ENCODE data around the gene TBC1D5. TPM values are rescaled to one million over a fixed set of nuclear protein-coding genes. Genes with fewer than 3 reads are reported as not detected.

The TBC1D5 gene
- total RNA-seq, 2 experiments from 2014 or later: 54.4 to 57.2 TPM

GRCh38 chr3:17221529-17221928 is 520.9 kb downstream of the TBC1D5 start:
- no peak overlapping the region for H3K27ac Mint-ChIP-seq
- no peaks in the 10 kb centered on the region for H3K4me1 Mint-ChIP-seq (ENCODE audit: low read depth)
- peaks cover 2% of the 10 kb centered on the region for H3K9me3 Mint-ChIP-seq
- peaks cover 22% of the 10 kb centered on the region for H3K36me3 Mint-ChIP-seq (ENCODE audit: low read depth)
- no peaks in the 10 kb centered on the region for H3K27me3 Mint-ChIP-seq (ENCODE audit: low read depth)
- intact Hi-C loops (cut with micrococcal nuclease): no loop called here
- no peak for DNase-seq
- CTCF ChIA-PET: no interaction called here
- H3K4me3 Mint-ChIP-seq: no peak overlapping the region

- Mint-ChIP-seq H3K9me3 (peaks cover 2% of the 10 kb centered on the region), H3K4me3 (no peak overlapping the region), H3K4me1 (ENCODE audit: low read depth) (no peaks in the 10 kb centered on the region), H3K27me3 (ENCODE audit: low read depth) (no peaks in the 10 kb centered on the region), H3K27ac (no peak overlapping the region), H3K36me3 (ENCODE audit: low read depth) (peaks cover 22% of the 10 kb centered on the region)
- CTCF ChIA-PET: no interaction called here
- intact Hi-C loops (cut with micrococcal nuclease): no loop called here
- DNase-seq: no peak
Measured at GRCh38 chr3:17219593-17219992, 522.8 kb downstream of the TBC1D5 start.

DNA sequence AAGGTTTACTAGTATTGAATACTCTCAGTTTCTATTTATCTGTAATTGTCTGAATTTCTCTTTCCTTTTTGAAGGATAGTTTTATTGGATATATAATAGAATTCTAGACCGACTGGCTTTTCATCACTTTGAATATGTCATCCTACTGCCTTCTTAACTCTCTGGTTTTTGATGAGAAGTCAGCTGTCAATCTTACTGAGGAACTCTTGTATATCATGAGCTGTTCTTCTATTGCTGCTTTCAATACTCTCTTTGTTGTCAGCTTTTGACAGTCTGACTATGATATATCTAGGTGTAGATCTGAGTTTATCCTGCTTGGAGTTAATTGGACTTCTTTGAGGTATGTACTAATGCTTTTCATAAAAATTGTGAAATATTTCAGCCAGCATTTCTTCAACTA is 523.8 kb downstream of the TBC1D5 start:
- CTCF ChIA-PET: interaction anchor here (0.8 kb wide), 1 partner anchor 15 kb away, joined by 3 read pairs; no protein-coding TSS in a partner anchor
- peaks cover 2% of the 10 kb centered on the region for H3K9me3 Mint-ChIP-seq

GRCh38 chr3:17217588-17217987 is 524.8 kb downstream of the TBC1D5 start:
- H3K36me3 Mint-ChIP-seq (ENCODE audit: low read depth): peaks cover 22% of the 10 kb centered on the region
- H3K27me3 Mint-ChIP-seq (ENCODE audit: low read depth): no peaks in the 10 kb centered on the region
- no peaks in the 10 kb centered on the region for H3K4me1 Mint-ChIP-seq (ENCODE audit: low read depth)
- intact Hi-C loops (cut with micrococcal nuclease): no loop called here
- H3K27ac Mint-ChIP-seq: no peak overlapping the region
- CTCF ChIA-PET: interaction anchor here (0.8 kb wide), 1 partner anchor 16 kb away, joined by 3 read pairs; no protein-coding TSS in a partner anchor
- no peak overlapping the region for H3K4me3 Mint-ChIP-seq
- peaks cover 2% of the 10 kb centered on the region for H3K9me3 Mint-ChIP-seq
- DNase-seq: no peak

More for the DNA sequence above, 523.8 kb downstream of the TBC1D5 start:
- Mint-ChIP-seq H3K36me3 (ENCODE audit: low read depth) (peaks cover 22% of the 10 kb centered on the region), H3K4me1 (ENCODE audit: low read depth) (no peaks in the 10 kb centered on the region), H3K27me3 (ENCODE audit: low read depth) (no peaks in the 10 kb centered on the region), H3K27ac (no peak overlapping the region), H3K4me3 (no peak overlapping the region)
- intact Hi-C loops (cut with micrococcal nuclease): no loop called here
- no peak for DNase-seq

GRCh38 chr3:17213102-17213501 is 529.3 kb downstream of the TBC1D5 start:
- intact Hi-C loops (cut with micrococcal nuclease): no loop called here
- H3K36me3 Mint-ChIP-seq (ENCODE audit: low read depth): peaks cover 24% of the 10 kb centered on the region
- H3K4me3 Mint-ChIP-seq: no peak overlapping the region
- no peaks in the 10 kb centered on the region for H3K27me3 Mint-ChIP-seq (ENCODE audit: low read depth)
- H3K4me1 Mint-ChIP-seq (ENCODE audit: low read depth): no peaks in the 10 kb centered on the region
- CTCF ChIA-PET: interaction anchor here (0.6 to 0.7 kb wide), 2 partner anchors 97 to 333 kb away, joined by 5 to 8 read pairs; no protein-coding TSS in a partner anchor
- no peaks in the 10 kb centered on the region for H3K9me3 Mint-ChIP-seq
- H3K27ac Mint-ChIP-seq: no peak overlapping the region
- no peak for DNase-seq

DNA sequence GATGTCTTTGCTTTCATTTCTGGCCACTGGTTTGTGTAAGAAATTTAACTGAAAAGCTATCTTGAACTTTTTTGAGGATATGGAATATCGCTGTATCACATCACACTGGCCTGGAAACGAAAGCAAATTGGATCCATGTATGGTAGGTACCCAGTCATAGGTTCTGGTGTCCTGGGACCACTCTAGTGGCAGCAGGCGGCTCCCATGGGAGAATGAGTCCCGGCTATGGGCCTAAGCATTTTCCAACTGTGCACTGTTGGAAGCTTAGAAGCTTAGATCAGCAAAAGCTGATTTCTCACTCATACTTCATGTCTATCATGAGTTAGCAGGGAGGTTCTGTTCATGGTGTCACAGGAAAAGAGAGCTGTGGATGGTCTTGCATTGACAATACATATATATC is 534.5 kb downstream of the TBC1D5 start:
- no peaks in the 10 kb centered on the region for H3K27me3 Mint-ChIP-seq (ENCODE audit: low read depth)
- H3K27ac Mint-ChIP-seq: no peak overlapping the region
- CTCF ChIA-PET: interaction anchor here (0.8 kb wide), 1 partner anchor 19 kb away, joined by 3 read pairs; no protein-coding TSS in a partner anchor
- intact Hi-C loops (cut with micrococcal nuclease): no loop called here
- H3K36me3 Mint-ChIP-seq (ENCODE audit: low read depth): peaks cover 45% of the 10 kb centered on the region
- no peak for DNase-seq
- no peaks in the 10 kb centered on the region for H3K4me1 Mint-ChIP-seq (ENCODE audit: low read depth)
- H3K9me3 Mint-ChIP-seq: peaks cover 5% of the 10 kb centered on the region
- H3K4me3 Mint-ChIP-seq: no peak overlapping the region

GRCh38 chr3:17207019-17207418 is 535.4 kb downstream of the TBC1D5 start:
- intact Hi-C loops (cut with micrococcal nuclease): no loop called here
- DNase-seq: no peak
- Mint-ChIP-seq H3K27ac (no peak overlapping the region), H3K36me3 (ENCODE audit: low read depth) (peaks cover 53% of the 10 kb centered on the region), H3K27me3 (ENCODE audit: low read depth) (no peaks in the 10 kb centered on the region), H3K9me3 (peaks cover 13% of the 10 kb centered on the region), H3K4me3 (no peak overlapping the region), H3K4me1 (ENCODE audit: low read depth) (no peaks in the 10 kb centered on the region)
- CTCF ChIA-PET: no interaction called here

GRCh38 chr3:17204049-17204650 is 538.3 kb downstream of the TBC1D5 start:
- intact Hi-C loops (cut with micrococcal nuclease): no loop called here
- CTCF ChIA-PET: no interaction called here
- Mint-ChIP-seq H3K9me3 (peaks cover 18% of the 10 kb centered on the region), H3K4me3 (no peak overlapping the region), H3K36me3 (ENCODE audit: low read depth) (peaks cover 46% of the 10 kb centered on the region), H3K27ac (no peak overlapping the region), H3K4me1 (ENCODE audit: low read depth) (no peaks in the 10 kb centered on the region), H3K27me3 (ENCODE audit: low read depth) (no peaks in the 10 kb centered on the region)
- DNase-seq: no peak

- no peaks in the 10 kb centered on the region for H3K27me3 Mint-ChIP-seq (ENCODE audit: low read depth)
- peaks cover 18% of the 10 kb centered on the region for H3K9me3 Mint-ChIP-seq
- H3K27ac Mint-ChIP-seq: no peak overlapping the region
- CTCF ChIA-PET: no interaction called here
- H3K4me3 Mint-ChIP-seq: no peak overlapping the region
- H3K36me3 Mint-ChIP-seq (ENCODE audit: low read depth): peaks cover 42% of the 10 kb centered on the region
- intact Hi-C loops (cut with micrococcal nuclease): no loop called here
- H3K4me1 Mint-ChIP-seq (ENCODE audit: low read depth): no peaks in the 10 kb centered on the region
- no peak for DNase-seq
Measured at GRCh38 chr3:17201538-17201937, 540.9 kb downstream of the TBC1D5 start.

GRCh38 chr3:17195856-17196604 is 546.4 kb downstream of the TBC1D5 start:
- DNase-seq: no peak
- Mint-ChIP-seq H3K4me1 (ENCODE audit: low read depth) (peaks cover 5% of the 10 kb centered on the region), H3K27me3 (ENCODE audit: low read depth) (no peaks in the 10 kb centered on the region), H3K27ac (no peak overlapping the region), H3K4me3 (no peak overlapping the region), H3K36me3 (ENCODE audit: low read depth) (peaks cover 4% of the 10 kb centered on the region), H3K9me3 (no peaks in the 10 kb centered on the region)
- CTCF ChIA-PET: no interaction called here
- intact Hi-C loops (cut with micrococcal nuclease): no loop called here

DNA sequence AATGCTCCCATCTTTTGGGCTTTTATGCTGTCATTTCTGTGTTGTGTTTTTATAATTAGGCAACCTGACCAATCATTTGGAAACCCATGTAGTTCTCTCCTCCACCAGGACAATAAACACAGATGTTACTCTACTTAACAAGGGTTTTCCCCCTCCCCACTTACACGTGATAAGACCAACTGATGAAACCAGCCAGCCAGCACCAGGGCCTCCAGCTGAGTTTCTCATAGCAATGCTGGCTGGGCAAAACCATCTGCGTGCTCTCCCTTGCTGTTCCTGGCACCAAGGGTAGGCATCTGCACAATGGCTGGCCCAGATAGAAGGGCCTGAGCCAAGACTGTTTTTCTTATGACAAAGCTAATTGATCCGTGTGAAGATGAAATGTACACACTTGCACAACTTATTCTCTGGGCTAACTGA is 547.2 kb downstream of the TBC1D5 start:
- Mint-ChIP-seq H3K27me3 (ENCODE audit: low read depth) (no peaks in the 10 kb centered on the region), H3K4me3 (no peak overlapping the region), H3K9me3 (no peaks in the 10 kb centered on the region), H3K27ac (no peak overlapping the region), H3K36me3 (ENCODE audit: low read depth) (peaks cover 6% of the 10 kb centered on the region), H3K4me1 (ENCODE audit: low read depth) (peaks cover 5% of the 10 kb centered on the region)
- intact Hi-C loops (cut with micrococcal nuclease): no loop called here
- CTCF ChIA-PET: no interaction called here
- DNase-seq: peak; percentile 28

- H3K9me3 Mint-ChIP-seq: no peaks in the 10 kb centered on the region
- no peak for DNase-seq
- H3K4me1 Mint-ChIP-seq (ENCODE audit: low read depth): peaks cover 5% of the 10 kb centered on the region
- H3K36me3 Mint-ChIP-seq (ENCODE audit: low read depth): peaks cover 3% of the 10 kb centered on the region
- CTCF ChIA-PET: no interaction called here
- H3K27ac Mint-ChIP-seq: no peak overlapping the region
- no peaks in the 10 kb centered on the region for H3K27me3 Mint-ChIP-seq (ENCODE audit: low read depth)
- intact Hi-C loops (cut with micrococcal nuclease): no loop called here
- no peak overlapping the region for H3K4me3 Mint-ChIP-seq
Measured at GRCh38 chr3:17194116-17194515, 548.3 kb downstream of the TBC1D5 start.

DNA sequence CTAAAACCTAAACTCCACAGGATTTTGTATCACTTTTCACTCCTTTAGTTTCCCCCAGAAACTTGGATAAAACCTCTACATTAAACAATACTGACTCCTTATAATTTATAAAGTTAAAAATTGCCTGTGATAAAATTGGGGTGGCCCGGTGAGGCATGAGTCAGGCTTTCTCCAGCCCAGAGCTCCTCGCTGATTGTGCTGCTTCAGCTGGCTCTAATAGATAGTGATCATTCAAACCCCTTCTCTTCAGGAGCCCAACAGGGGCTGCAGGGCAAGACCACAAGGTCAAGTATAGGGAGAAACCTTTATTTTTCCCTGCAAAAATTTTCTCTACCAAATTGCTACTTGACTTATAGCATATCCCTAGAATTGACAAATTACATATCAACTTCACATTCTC is 549.4 kb downstream of the TBC1D5 start:
- CTCF ChIA-PET: no interaction called here
- no peak overlapping the region for H3K4me3 Mint-ChIP-seq
- peaks cover 2% of the 10 kb centered on the region for H3K36me3 Mint-ChIP-seq (ENCODE audit: low read depth)
- no peak overlapping the region for H3K27ac Mint-ChIP-seq
- no peaks in the 10 kb centered on the region for H3K27me3 Mint-ChIP-seq (ENCODE audit: low read depth)
- H3K9me3 Mint-ChIP-seq: no peaks in the 10 kb centered on the region
- intact Hi-C loops (cut with micrococcal nuclease): no loop called here
- no peak for DNase-seq
- H3K4me1 Mint-ChIP-seq (ENCODE audit: low read depth): peaks cover 6% of the 10 kb centered on the region

Data from activated naive CD4-positive, alpha-beta T cell treated with anti-CD3 and anti-CD28 coated beads for 36 hours (primary cell).